GM08714 (cell line): ENCODE measurements around the gene S100A5.
"Not testable (repeated sequence)": the region's sequence is repeated elsewhere in the genome, so short reads cannot be mapped to it uniquely, and the experiment has no call there.

Experiments used
- H3K4me3 ChIP-seq: fragments of 200-500 bp; sonication (Bioruptor generic); 2 replicates; pipeline ENCODE4 v1.5.1; 2014; ENCODE audit warnings: mild to moderate bottlenecking, low read length, inconsistent platforms
- ZNF274 ChIP-seq: IDR thresholded peaks from 2 replicates; pipeline ENCODE4 v1.6.1; 2012; ENCODE audit warnings: mild to moderate bottlenecking, low read depth, low read length

The S100A5 gene

GRCh38 chr1:153571706-153572105, 31.0 kb upstream of the S100A5 start:
- no peak overlapping the region for H3K4me3 ChIP-seq
- no peak for TF ChIP-seq ZNF274

DNA sequence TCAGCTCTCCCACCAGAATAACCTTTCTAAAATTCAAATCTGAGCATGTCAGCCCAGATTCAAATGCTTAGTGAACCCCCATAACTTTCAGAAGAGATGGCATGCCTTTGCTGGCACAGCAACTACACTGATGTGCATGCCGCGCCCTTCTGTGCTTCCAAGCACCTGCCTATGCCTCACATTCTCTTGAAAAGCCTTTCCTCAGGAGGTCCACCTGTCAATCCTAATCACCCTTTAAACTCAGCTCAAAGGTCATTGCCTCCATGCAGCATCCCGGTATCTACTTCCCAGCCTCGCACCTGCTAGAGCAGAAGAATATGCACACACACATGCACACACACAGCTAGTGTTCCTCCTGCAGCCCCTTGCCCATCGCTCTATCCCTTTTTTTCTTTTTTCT, 30.1 kb upstream of the S100A5 start:
- H3K4me3 ChIP-seq = no peak overlapping the region
- TF ChIP-seq ZNF274 = no peak

DNA sequence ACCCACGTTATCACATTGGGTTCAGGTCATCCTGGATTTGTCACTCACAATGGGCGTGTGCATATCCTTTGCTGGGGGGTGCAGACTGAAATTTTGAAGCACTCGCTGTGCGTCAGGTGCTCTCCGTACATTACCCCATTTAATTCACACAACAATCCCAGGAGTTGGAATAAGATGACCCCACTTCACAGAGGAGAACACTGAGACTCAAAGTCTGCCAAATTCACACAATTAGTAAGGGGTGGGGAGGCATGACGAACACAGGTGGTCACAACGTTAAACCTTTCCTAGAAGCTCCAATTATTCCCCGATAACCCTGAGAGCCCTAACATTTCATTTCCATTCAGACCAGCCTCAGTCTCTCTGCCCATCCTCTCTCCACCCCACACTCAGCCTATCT, 28.7 kb upstream of the S100A5 start:
- no peak for TF ChIP-seq ZNF274

GRCh38 chr1:153568367-153569099, 27.8 kb upstream of the S100A5 start:
- H3K4me3 ChIP-seq = no peak overlapping the region
- no peak for TF ChIP-seq ZNF274

More for the DNA sequence above, 28.7 kb upstream of the S100A5 start:
- H3K4me3 ChIP-seq = no peak overlapping the region

DNA sequence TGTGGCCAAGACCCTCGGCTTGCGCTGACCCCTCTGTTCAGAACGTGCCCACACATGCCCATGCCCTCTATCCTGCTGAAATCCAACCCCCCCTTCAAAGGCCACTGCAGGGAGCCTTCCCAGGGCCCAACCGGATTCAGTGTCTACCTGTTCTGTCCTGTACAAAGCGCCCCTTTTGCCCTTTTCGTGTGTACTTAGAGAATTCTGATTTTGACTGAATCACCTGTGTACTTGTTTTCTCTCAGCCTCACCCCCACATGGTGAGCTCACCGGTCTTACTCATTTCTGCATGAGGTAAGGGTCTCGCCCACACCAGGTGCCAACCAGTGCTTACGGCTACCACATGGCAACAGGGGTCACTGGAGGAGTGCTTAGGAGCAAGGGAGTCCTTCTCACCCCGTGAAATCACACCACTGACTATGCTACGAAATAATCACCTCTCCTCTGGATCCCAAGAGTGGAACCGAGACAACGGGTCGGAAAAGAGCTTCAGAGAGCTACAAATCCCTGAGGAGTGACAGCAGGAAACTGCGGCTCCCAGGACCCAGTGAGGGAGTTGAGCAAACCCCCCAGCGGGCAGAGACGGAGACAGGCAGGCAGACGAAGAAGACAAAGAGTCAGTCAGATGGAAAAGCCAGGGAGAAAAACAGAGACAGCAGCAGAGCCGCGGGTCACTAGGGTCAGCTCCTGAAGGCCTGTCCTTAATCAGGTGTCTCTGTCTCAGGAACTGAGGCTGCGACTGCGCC, 27.1 kb upstream of the S100A5 start:
- no peak overlapping the region for H3K4me3 ChIP-seq
- TF ChIP-seq ZNF274 = no peak

- no peak for TF ChIP-seq ZNF274
- H3K4me3 ChIP-seq = no peak overlapping the region
Observed at GRCh38 chr1:153566414-153567371, 26.0 kb upstream of the S100A5 start.

- no peak for TF ChIP-seq ZNF274
- H3K4me3 ChIP-seq = no peak within 1 kb of the TSS
Observed at GRCh38 chr1:153565529-153566374, 25.0 kb upstream of the S100A5 start, which contains the start of gene S100A2. Gene S100A2 (minus strand): TSS chr1:153565844. CDS start chr1:153563877, 1,967 bp downstream.

DNA sequence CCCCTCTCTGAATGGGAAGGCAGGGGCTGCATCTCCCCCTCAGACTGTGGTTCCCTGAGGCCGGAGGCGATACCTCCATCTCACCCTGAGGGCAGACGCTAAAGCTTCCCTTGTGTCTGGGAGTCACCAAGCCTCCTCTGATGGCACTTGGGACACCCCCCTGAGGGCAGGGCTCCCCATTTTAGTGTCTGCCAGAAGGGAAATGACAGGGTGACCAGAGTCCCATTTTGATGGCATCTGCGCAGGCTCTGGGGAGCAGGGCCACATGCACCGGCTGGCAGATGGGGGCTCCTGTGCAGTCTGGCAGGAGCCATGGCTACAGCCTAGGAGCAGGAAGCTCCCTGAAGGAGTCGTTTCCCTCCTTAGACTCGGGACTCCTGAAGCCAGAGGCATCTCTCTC, 23.3 kb upstream of the S100A5 start:
- no peak overlapping the region for H3K4me3 ChIP-seq
- no peak for TF ChIP-seq ZNF274

DNA sequence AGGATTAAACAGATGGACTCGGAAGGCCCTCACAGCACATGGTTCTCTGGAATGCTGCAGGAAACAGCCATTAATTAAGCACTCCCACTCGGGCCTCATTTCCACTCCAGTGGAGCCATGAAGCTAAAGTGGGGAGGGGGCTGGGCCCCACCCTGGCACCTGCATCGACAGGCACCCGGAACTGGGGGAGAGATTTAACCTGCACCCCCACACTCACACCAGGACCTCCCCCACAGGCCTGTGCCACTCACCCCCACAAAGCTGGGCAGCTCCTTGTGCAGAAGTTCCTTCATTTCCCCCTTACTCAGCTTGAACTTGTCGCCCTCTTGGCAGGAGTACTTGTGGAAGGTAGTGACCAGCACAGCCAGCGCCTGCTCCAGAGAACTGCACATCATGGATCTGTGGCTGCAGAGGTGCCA, 22.8 kb upstream of the S100A5 start:
- no peak for TF ChIP-seq ZNF274
- no peak overlapping the region for H3K4me3 ChIP-seq

GRCh38 chr1:153562021-153562420, 21.3 kb upstream of the S100A5 start:
- not testable (repeated sequence) for H3K4me3 ChIP-seq

- H3K4me3 ChIP-seq = no peak overlapping the region
- TF ChIP-seq ZNF274 = no peak
Observed at GRCh38 chr1:153561466-153561985, 20.8 kb upstream of the S100A5 start.

DNA sequence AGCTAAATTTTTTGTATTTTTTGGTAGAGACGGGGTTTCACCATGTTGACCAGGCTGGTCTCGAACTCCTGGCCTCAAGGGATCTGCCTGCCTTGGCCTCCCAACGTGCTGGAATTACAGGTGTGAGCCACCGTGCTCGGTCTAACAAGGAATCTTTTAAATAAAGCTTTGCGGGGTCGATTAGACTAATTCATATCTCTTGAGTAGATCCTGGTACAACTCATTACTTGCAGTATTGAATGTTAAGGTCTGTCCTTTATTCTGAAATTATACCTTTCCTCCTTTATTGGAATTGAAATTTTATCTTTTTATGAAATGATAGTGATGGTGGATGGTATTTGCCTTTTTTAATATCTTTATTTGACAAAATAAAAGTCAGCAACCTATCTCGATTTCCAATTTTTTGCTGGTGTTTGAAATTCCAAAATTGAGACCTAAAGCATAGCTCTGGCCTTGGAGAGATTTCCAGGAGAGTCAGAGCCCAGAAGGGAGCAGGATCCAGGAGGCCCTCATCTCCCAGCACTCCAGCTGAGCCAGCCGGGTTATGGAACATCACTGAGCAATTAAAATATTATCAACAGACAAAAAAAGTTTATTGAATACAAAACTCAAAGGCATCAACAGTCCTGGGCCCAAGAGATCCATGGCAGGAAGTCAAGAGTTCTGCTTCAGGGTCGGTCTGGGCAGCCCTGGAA, 20.2 kb upstream of the S100A5 start:
- no peak overlapping the region for H3K4me3 ChIP-seq
- no peak for TF ChIP-seq ZNF274

DNA sequence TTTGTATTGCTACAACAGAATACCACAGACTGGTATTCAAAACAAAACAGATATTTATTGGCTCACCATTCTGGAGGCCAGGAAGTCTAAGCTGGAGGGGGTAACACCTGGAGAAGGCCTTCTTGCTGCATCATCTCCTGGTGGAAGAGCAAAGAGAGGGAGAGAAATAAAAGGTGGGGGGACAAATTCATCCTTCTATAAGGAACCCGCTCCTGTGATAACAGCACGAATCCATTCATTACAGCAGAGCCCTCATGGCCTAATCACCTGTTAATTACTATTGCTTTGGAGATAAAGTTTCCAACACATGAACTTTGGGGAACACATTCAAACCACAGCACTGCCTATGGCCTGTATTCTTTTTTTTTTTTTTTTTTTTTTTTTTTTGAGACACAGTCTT, 19.5 kb upstream of the S100A5 start:
- H3K4me3 ChIP-seq = no peak overlapping the region
- TF ChIP-seq ZNF274 = no peak
